NCI-H2081 treated with DMSO at 0.1 percent for 48 hours (cell line): Measurements from ENCODE around the gene GALNT2.

Source experiments
- DNase-seq: peaks from one replicate; lab custom pipeline; 2025; lab: John Stamatoyannopoulos, UW

Gene GALNT2

GRCh38 chr1:230300322-230301301 is 233.6 kb downstream of the GALNT2 start:
- no peak for DNase-seq

GRCh38 chr1:230301322-230301721 is 234.3 kb downstream of the GALNT2 start:
- no peak for DNase-seq

- DNase-seq, result no peak
Measured at GRCh38 chr1:230301822-230302221, 234.8 kb downstream of the GALNT2 start.

- no peak for DNase-seq
Measured at GRCh38 chr1:230303069-230303468, 236.0 kb downstream of the GALNT2 start.

- no peak for DNase-seq
Measured at GRCh38 chr1:230303822-230304221, 236.8 kb downstream of the GALNT2 start.

GRCh38 chr1:230306169-230306568 is 239.1 kb downstream of the GALNT2 start:
- no peak for DNase-seq

- DNase-seq, result no peak
Measured at GRCh38 chr1:230307213-230307612, 240.2 kb downstream of the GALNT2 start.

GRCh38 chr1:230308039-230308438 is 241.0 kb downstream of the GALNT2 start:
- DNase-seq, result no peak

GRCh38 chr1:230308821-230309220 is 241.8 kb downstream of the GALNT2 start:
- DNase-seq, result no peak

GRCh38 chr1:230309646-230310177 is 242.7 kb downstream of the GALNT2 start:
- no peak for DNase-seq

- DNase-seq, result peak; percentile 50
Measured at GRCh38 chr1:230310381-230311163, 243.5 kb downstream of the GALNT2 start.

GRCh38 chr1:230312676-230313075 is 245.6 kb downstream of the GALNT2 start:
- no peak for DNase-seq

GRCh38 chr1:230313453-230314141 is 246.6 kb downstream of the GALNT2 start:
- DNase-seq, result no peak

GRCh38 chr1:230314142-230314470 is 247.1 kb downstream of the GALNT2 start:
- DNase-seq, result no peak

GRCh38 chr1:230315099-230315498 is 248.1 kb downstream of the GALNT2 start:
- DNase-seq, result no peak

GRCh38 chr1:230316864-230317745 is 250.1 kb downstream of the GALNT2 start:
- DNase-seq, result no peak

GRCh38 chr1:230317823-230318819 is 251.1 kb downstream of the GALNT2 start:
- no peak for DNase-seq

GRCh38 chr1:230319014-230319747 is 252.1 kb downstream of the GALNT2 start:
- no peak for DNase-seq

GRCh38 chr1:230320804-230321203 is 253.8 kb downstream of the GALNT2 start:
- no peak for DNase-seq
